ENCODE results near the gene TRANK1.
A peak's percentile ranks its signal among the peaks of the same experiment; 100 is the strongest.
"Not testable (repeated sequence)": the region's sequence is repeated elsewhere in the genome, so short reads cannot be mapped to it uniquely, and the experiment has no call there.

Gene TRANK1

GRCh38 chr3:36911990-36912804 lies 32.7 kb downstream of the TRANK1 start:
- peak; percentile 32 for DNase-seq

- no peak for DNase-seq
These were observed 35.2 kb downstream of the TRANK1 start for GRCh38 chr3:36909666-36910065.

GRCh38 chr3:36909181-36909580 lies 35.7 kb downstream of the TRANK1 start:
- no peak for DNase-seq

- DNase-seq, result no peak
These were observed 36.1 kb downstream of the TRANK1 start for GRCh38 chr3:36908647-36909180.

GRCh38 chr3:36907911-36908646 lies 36.8 kb downstream of the TRANK1 start:
- DNase-seq, result peak; percentile 72

DNA sequence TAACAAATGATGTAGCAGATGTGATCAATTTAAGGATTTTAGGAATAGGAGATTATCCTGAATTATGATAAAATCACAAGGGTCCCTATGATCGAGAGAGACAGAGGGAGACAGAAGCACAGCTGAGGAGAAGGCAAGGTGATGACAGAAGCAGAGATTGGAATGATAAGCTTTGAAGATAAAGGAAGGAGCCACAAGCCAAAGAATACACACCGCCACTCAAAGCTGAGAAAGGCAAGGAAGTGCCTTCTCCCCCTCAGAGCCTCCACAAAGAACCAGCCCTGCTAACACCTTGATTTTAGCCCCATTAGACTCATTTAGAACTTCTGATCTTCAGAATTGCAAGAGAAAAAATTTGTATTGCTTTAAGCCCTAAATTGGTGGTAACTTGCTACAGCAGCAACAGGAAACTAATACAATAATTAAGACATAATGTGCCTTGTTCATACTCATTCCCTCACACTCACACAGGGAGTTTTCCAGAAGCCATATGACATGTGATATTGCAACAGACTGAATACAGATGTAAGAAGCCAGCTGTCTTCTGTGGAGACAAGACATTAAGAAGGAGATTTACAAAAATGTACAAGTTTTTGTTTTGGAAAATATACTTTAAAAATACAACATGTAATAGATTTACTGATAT lies 38.2 kb downstream of the TRANK1 start:
- DNase-seq, result no peak

GRCh38 chr3:36905545-36905944 lies 39.3 kb downstream of the TRANK1 start:
- DNase-seq, result no peak

- DNase-seq, result peak; percentile 4
These were observed 40.2 kb downstream of the TRANK1 start for GRCh38 chr3:36904641-36905040.

- not testable (repeated sequence) for DNase-seq
These were observed 40.8 kb downstream of the TRANK1 start for GRCh38 chr3:36904065-36904464.

GRCh38 chr3:36903119-36903882 lies 41.6 kb downstream of the TRANK1 start:
- no peak for DNase-seq

- no peak for DNase-seq
These were observed 43.3 kb downstream of the TRANK1 start for GRCh38 chr3:36901588-36901987.

GRCh38 chr3:36900474-36901443 lies 44.1 kb downstream of the TRANK1 start:
- DNase-seq, result no peak

DNA sequence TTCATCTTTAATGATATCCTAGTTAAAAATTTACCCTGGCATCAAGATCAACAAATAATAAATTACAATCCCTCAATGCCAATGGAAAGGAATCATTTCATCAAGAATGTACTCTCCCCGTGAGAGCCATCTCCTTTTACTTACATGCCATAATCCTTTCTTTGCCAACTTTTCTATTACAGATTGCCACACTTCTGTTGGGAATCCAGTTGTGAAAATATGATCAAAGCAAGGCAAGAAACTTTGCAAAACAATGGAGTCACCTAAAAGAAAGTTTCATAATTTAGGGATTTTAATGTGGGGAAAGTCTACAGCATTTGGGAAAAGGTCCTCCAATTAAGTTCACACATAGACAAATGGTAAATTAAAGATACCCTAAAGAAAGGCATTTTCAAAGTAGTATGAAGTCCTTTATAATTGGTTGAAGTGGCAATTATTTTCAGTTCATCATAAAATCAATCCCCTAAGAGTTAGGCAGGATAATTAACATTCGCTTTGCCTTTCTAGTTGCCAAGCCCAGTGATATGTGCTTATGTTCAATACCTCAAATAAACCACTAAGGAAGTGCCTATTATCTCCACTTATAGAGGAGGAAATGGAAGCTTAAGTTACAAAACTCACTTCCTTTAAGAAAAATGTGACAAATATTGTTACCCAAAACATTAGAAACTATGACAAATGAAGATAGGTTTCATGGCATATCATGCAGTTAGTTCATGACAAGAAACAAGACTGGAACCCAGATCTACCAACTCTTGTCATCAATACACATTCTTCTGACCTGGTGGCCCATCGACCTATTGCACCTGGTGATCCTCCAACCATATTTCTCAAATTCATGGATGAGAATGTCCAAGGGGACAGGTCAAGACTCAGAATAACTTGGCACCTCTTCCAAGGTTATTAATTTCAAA lies 49.1 kb downstream of the TRANK1 start:
- no peak for DNase-seq

DNA sequence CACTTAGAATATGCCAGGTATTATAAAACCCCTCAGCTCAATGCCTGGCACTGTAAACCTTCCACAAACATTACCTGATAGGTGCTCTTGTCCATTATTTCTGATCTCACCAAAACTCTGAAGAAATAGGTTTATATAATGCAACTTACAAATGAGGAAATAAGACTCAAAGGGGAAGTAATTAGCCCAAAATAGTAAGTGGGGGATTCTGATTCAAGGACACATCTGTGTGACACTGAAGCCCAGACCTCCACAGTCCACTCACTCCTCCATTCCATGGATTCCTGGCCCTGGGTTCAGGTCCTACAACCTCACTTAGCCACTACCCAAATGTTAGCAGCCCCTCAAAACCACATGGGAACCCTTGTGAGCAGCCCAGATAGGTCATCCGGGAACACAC lies 49.9 kb downstream of the TRANK1 start:
- DNase-seq, result no peak

DNA sequence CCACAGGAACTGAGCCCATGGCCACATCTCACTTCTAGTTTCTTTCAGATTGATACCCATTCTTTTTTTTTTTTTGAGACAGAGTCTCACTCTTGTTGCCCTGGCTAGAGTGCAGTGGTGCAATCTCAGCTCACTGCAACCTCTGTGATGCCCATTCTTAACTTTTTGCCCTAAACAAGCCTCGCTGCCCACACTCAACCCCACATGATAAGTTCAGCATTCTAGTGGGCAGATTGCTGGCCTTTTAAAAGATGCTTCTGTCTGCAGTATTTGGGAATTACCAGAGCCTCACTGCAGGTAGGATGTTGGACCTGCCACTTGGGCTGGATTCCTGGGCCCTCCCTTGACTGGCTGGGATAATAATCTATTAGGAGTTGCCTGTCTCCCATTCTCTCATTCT lies 51.0 kb downstream of the TRANK1 start:
- DNase-seq, result no peak

DNA sequence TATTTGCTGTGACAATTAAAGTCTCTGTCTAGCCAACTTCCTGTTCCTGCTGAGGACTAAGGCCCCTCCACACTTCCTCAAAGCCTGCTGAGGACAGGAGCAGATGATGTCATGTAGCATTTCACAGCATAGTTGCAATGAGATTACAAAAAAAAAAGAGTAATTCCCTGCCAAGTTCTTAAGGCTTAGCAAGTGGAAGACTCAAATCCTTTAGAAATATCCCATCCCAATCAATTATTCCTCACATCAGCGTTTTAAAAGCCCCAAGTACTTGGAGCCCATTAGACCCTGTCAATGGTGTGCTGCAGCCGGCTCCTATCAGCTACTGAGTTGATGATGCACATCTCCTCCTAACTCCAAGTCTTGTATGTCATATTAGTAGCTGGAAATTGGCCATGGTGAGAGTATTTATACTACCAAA lies 51.7 kb downstream of the TRANK1 start:
- DNase-seq, result peak; percentile 49

- DNase-seq, result no peak
These were observed 52.3 kb downstream of the TRANK1 start for GRCh38 chr3:36892457-36893136.

DNA sequence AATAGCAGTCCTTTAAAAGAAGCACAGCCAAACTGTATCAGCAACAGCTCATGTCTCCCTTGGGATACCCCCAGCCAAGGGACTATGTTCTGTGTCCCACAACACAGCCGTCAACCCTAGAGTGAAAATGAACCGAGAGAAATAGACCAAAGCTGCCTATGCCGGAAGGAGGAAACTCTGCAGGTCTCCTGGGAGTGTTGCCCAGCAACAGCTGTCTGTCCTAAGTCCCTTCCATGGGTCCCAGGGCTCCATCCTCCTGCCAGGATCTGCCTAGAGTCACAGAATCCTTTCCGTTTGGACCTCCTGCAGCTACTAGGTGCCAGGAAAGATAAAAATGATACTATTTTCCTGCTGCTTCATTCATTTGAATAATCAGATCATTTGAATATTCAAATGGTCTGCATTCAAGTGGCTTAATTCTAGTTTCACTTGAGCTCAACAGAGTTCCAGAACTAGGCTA lies 53.1 kb downstream of the TRANK1 start:
- no peak for DNase-seq

- DNase-seq, result not testable (repeated sequence)
These were observed 53.8 kb downstream of the TRANK1 start for GRCh38 chr3:36891097-36891496.

- no peak for DNase-seq
These were observed 54.6 kb downstream of the TRANK1 start for GRCh38 chr3:36890261-36890660.
